Breast epithelium (tissue), 4 donors: ENCODE data around the gene CCNF. TPM values are rescaled to one million over a fixed set of nuclear protein-coding genes. Genes with fewer than 3 reads are reported as not detected.

ENCODE experiments used
- DNase-seq, 2 donors: peaks; one replicate each; pipeline ENCODE4 v3.0.0-alpha.2; 2019; ENCODE audit warnings: low spot score in 2 of 2
- H3K27ac ChIP-seq, 2 donors: fragments of 200-600 bp; sonication (generic) in 1 of 2; one replicate each; pipeline ENCODE4 v1.5.1; 2016 to 2019; ENCODE audit warnings: mild to moderate bottlenecking in 1 of 2
- H3K27me3 ChIP-seq, 2 donors: fragments of 200-600 bp; sonication (generic) in 1 of 2; one replicate each; pipeline versions ENCODE4 v1.5.1 to v1.6.0; 2017 to 2019; ENCODE audit warnings: control low read depth in 1 of 2, mild to moderate bottlenecking in 1 of 2
- H3K36me3 ChIP-seq: fragments of 200-600 bp; one replicate; pipeline ENCODE4 v1.5.1; 2019
- H3K4me1 ChIP-seq, 2 donors: fragments of 200-600 bp; sonication (generic); one replicate each; pipeline ENCODE4 v1.5.1; 2016 to 2019; ENCODE audit warnings: control low read depth in 1 of 2
- H3K4me3 ChIP-seq, 3 donors: fragments of 200-600 bp; sonication (generic); 1 replicate in 2 of 3; 2 replicates in 1 of 3; pipeline ENCODE4 v1.5.1; 2016 to 2019; ENCODE audit warnings: mild to moderate bottlenecking in 3 of 3, moderate library complexity in 2 of 3
- H3K9me3 ChIP-seq, 2 donors: fragments of 200-600 bp; sonication (generic) in 1 of 2; one replicate each; pipeline ENCODE4 v1.5.1; 2016 to 2019; ENCODE audit warnings: control low read depth in 1 of 2
- POLR2A ChIP-seq: fragments of 450-650 bp; IDR thresholded peaks from one replicate; pipeline ENCODE4 v1.6.1; 2016; ENCODE audit warnings: antibody characterized with exemption, mild to moderate bottlenecking, moderate library complexity
- POLR2AphosphoS5 ChIP-seq, 3 donors: sonication (generic); formaldehyde crosslinking; IDR thresholded peaks; one replicate each; pipeline ENCODE4 v1.6.1; 2017; ENCODE audit warnings: antibody characterized with exemption in 3 of 3
- intact Hi-C: fragments of 100-400 bp; cut with DNase I; formaldehyde crosslinking; loops from one replicate; pipeline ENCODE4 v1.15.1; 2023; ENCODE audit warnings: low total_unique reads
- total RNA-seq, 3 donors: library from RNA; depleted of rRNA; stranded (reverse); fragments of >200 nt; gene quantifications; one replicate each; pipeline ENCODE4 v1.1.0, GENCODE V29; 2016
- TF ChIP-seq, protein P1 (sequence below), 3 donors: fragments of 450-650 bp; IDR thresholded peaks; one replicate each; pipeline ENCODE4 v1.5.1; 2016 to 2017; ENCODE audit warnings: antibody characterized with exemption in 3 of 3, mild to moderate bottlenecking in 3 of 3, moderate library complexity in 3 of 3

Gene CCNF
- total RNA-seq, 3 donors from 2014 or later, result 1.6 to 2.9 (median 2.7) TPM

GRCh38 chr16:2468233-2468724 lies 39.0 kb downstream of the CCNF start:
- TF ChIP-seq, protein P1, sequence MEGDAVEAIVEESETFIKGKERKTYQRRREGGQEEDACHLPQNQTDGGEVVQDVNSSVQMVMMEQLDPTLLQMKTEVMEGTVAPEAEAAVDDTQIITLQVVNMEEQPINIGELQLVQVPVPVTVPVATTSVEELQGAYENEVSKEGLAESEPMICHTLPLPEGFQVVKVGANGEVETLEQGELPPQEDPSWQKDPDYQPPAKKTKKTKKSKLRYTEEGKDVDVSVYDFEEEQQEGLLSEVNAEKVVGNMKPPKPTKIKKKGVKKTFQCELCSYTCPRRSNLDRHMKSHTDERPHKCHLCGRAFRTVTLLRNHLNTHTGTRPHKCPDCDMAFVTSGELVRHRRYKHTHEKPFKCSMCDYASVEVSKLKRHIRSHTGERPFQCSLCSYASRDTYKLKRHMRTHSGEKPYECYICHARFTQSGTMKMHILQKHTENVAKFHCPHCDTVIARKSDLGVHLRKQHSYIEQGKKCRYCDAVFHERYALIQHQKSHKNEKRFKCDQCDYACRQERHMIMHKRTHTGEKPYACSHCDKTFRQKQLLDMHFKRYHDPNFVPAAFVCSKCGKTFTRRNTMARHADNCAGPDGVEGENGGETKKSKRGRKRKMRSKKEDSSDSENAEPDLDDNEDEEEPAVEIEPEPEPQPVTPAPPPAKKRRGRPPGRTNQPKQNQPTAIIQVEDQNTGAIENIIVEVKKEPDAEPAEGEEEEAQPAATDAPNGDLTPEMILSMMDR (IDR thresholded peaks at IDR 0.05), result no peak
- peak in 1 of 3 donors; percentile 8 for TF ChIP-seq POLR2AphosphoS5 (IDR thresholded peaks at IDR 0.05)
- DNase-seq, result no peak
- Histone ChIP-seq H3K4me3 (peak overlapping the region; percentile 49 to 82 (median 63)), H3K4me1 (peaks cover 9 to 23% of the 10 kb centered on the region in 2 donors), H3K27me3 (no peaks in the 10 kb centered on the region), H3K9me3 (no peaks in the 10 kb centered on the region), H3K36me3 (no peaks in the 10 kb centered on the region), H3K27ac (peak overlapping the region; percentile 82)
- intact Hi-C loops, result no loop called here

- Histone ChIP-seq H3K4me3 (peak overlapping the region in 2 of 3 donors; percentile 63 to 82), H3K4me1 (peaks cover 14 to 23% of the 10 kb centered on the region in 2 donors), H3K27me3 (no peaks in the 10 kb centered on the region), H3K9me3 (no peaks in the 10 kb centered on the region), H3K27ac (peak overlapping the region in 1 of 2 donors; percentile 82), H3K36me3 (no peaks in the 10 kb centered on the region)
- intact Hi-C loops, result no loop called here
- DNase-seq, result no peak
- TF ChIP-seq POLR2AphosphoS5 (IDR thresholded peaks at IDR 0.05), result no peak
- no peak for TF ChIP-seq POLR2A
- TF ChIP-seq, protein P1 (IDR thresholded peaks at IDR 0.05), result no peak
Observed at GRCh38 chr16:2468725-2469398, 39.6 kb downstream of the CCNF start.

DNA sequence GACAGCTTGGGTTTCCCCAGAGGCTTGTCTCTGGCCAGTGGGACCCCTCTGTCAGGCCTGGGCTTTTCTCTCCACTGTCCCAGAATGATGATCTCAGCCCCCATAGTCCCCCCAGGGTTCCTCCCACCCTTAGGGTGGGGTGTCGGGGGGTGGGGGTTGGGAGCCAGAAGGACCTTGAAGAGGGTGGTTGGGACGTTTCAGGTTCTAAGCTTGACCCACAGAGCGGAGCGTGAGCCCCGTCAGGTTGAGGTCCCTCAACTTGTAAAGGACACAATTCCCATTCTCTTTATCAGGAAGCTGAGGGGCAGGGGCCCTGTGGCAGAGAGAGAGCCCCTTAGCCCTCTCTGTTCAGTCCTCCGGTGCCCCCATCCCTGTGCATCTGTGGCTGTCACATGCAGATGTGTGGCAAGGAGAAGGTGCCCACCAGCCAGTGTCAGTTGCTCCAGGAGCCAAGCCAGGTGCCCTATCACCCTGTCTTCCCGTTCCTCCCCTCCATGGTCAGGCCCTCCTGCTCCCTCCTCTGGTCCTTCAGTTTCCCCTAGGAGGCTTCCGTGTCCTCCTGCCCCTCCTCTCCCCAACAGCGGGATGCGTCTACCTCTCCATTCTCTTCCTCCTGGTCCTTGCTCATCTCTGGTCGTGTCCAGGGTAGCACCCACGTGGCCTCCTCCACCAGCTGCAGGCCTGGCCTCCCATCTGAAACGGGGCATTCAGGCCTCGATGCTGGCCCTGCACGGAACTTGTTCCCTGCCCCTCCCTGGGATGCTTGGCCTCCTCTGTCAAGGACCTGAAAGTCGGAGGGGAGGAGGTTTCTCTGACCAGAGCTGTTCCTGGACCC lies 40.4 kb downstream of the CCNF start:
- H3K4me3 ChIP-seq, result no peak overlapping the region
- H3K9me3 ChIP-seq, result no peaks in the 10 kb centered on the region
- intact Hi-C loops, result no loop called here
- no peaks in the 10 kb centered on the region for H3K36me3 ChIP-seq
- DNase-seq, result no peak
- H3K27ac ChIP-seq, result no peak overlapping the region
- H3K4me1 ChIP-seq, result peaks cover 14 to 23% of the 10 kb centered on the region in 2 donors
- TF ChIP-seq, protein P1 (IDR thresholded peaks at IDR 0.05), result no peak
- no peak for TF ChIP-seq POLR2A
- no peak for TF ChIP-seq POLR2AphosphoS5 (IDR thresholded peaks at IDR 0.05)
- H3K27me3 ChIP-seq, result no peaks in the 10 kb centered on the region

DNA sequence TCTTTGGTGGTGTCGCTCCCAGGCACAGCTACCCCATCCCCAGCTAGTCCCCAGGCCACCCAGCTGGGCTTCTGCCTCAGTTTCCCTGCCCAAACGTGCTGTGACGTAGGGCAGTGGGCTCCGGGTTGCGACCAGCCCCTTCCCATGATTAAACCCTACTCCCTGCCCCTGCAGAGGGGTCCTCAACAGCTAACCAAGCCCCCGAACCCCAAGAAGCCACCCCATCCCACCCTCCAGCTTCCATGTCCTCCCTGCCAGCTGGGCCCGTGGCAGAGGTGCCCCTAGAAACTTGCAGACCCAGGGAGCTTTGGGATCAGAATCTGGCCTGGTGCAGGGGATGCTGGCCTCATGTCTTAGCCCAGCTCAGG lies 41.0 kb downstream of the CCNF start:
- intact Hi-C loops, result no loop called here
- Histone ChIP-seq H3K36me3 (no peaks in the 10 kb centered on the region), H3K27me3 (no peaks in the 10 kb centered on the region), H3K27ac (no peak overlapping the region), H3K9me3 (no peaks in the 10 kb centered on the region), H3K4me1 (peaks cover 14 to 23% of the 10 kb centered on the region in 2 donors), H3K4me3 (no peak overlapping the region)
- TF ChIP-seq POLR2A (no peak), POLR2AphosphoS5 (IDR thresholded peaks at IDR 0.05) (no peak)
- TF ChIP-seq, protein P1 (IDR thresholded peaks at IDR 0.05), result no peak
- DNase-seq, result no peak

DNA sequence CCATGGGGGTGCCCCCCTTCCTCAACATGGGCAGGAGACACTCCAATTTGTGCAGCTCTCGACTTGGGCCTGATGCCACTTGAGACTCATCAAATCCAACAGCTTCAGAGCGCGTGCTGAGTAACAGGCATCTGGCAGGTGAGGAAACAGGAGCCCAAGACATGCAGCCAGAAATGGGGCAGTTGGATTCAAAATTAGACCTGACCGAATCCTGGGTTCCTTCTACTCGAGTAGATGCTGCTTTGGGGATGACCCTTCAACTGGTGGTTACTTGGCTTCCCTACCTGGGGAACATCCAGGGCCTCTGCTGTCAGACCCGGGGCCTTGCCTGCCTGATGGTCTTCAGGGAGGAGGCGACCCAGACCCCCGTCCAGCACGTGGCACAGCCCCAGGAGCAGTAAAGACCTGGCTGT lies 41.4 kb downstream of the CCNF start:
- DNase-seq, result no peak
- H3K27me3 ChIP-seq, result no peaks in the 10 kb centered on the region
- H3K4me3 ChIP-seq, result peak overlapping the region in 2 of 3 donors; percentile 41 to 64
- peak overlapping the region in 1 of 2 donors; percentile 49 for H3K27ac ChIP-seq
- no peaks in the 10 kb centered on the region for H3K36me3 ChIP-seq
- intact Hi-C loops, result no loop called here
- no peak for TF ChIP-seq POLR2A
- no peak for TF ChIP-seq POLR2AphosphoS5 (IDR thresholded peaks at IDR 0.05)
- TF ChIP-seq, protein P1 (IDR thresholded peaks at IDR 0.05), result no peak
- H3K9me3 ChIP-seq, result no peaks in the 10 kb centered on the region
- H3K4me1 ChIP-seq, result peaks cover 14 to 23% of the 10 kb centered on the region in 2 donors
